Measurements from ENCODE around the gene TSKU.
A peak's percentile ranks its signal among the peaks of the same experiment; 100 is the strongest.
"Not testable (repeated sequence)": the region's sequence is repeated elsewhere in the genome, so short reads cannot be mapped to it uniquely, and the experiment has no call there.

TSKU gene

GRCh38 chr11:76788661-76789442 lies 5.7 kb downstream of the TSKU start:
- DNase-seq (ENCODE audit: low spot score), result no peak

GRCh38 chr11:76789443-76789719 lies 6.2 kb downstream of the TSKU start:
- no peak for DNase-seq (ENCODE audit: low spot score)

DNA sequence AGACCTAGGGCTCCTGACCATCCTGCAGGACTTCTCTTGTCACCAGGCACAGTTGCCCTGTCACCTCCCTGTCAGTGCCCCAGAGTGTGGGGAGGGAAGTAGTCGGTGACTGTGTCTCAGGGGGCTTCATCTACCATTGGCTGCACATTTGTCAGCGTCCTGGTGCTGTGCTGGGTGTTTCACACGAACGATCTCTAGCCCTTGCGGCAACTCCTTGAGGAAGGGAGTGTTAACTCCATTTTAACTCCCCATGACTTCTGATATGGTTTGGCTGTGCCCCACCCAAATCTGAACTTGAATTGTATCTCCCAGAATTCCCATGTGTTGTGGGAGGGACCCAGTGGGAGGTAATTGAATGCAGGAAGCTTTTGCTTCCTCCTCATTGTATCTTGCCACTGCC lies 7.1 kb downstream of the TSKU start:
- no peak for DNase-seq (ENCODE audit: low spot score)

DNA sequence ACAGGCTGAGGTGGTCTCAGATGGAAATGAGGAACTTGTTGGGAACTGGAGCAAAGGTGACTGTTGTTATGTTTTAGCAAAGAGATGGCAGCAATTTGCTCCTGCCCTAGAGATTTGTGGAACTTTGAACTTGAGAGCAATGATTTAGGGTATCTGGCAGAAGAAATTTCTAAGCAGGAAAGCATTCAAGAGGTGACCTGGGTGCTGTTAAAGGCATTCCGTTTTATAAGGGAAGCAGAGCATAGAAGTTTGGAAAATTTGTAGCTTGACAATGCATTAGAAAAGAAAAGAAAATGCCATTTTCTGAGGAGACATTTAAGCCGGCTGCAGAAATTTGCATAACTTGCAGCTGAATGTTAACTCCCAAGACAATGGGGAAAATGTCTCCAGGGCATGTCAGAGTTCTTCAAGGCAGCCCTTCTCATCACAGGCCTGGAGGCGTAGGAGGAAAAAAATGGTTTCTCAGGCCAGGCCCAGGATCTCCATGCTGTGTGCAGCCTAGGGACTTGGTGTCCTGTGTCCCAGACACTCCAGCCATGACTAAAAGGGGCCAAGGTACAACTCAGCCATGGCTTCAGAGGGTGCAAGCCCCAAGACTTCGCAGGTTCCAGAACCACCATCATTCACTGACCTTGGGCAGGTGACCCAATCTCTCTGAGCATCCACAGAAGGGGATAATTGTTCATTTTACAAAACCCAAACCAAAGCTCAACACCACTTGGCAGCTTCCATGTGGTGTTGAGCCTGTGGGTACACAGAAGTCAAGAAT lies 8.0 kb downstream of the TSKU start:
- DNase-seq (ENCODE audit: low spot score), result not testable (repeated sequence)

GRCh38 chr11:76791861-76792260 lies 8.7 kb downstream of the TSKU start:
- no peak for DNase-seq (ENCODE audit: low spot score)

GRCh38 chr11:76792505-76793264 lies 9.5 kb downstream of the TSKU start:
- no peak for DNase-seq (ENCODE audit: low spot score)

DNA sequence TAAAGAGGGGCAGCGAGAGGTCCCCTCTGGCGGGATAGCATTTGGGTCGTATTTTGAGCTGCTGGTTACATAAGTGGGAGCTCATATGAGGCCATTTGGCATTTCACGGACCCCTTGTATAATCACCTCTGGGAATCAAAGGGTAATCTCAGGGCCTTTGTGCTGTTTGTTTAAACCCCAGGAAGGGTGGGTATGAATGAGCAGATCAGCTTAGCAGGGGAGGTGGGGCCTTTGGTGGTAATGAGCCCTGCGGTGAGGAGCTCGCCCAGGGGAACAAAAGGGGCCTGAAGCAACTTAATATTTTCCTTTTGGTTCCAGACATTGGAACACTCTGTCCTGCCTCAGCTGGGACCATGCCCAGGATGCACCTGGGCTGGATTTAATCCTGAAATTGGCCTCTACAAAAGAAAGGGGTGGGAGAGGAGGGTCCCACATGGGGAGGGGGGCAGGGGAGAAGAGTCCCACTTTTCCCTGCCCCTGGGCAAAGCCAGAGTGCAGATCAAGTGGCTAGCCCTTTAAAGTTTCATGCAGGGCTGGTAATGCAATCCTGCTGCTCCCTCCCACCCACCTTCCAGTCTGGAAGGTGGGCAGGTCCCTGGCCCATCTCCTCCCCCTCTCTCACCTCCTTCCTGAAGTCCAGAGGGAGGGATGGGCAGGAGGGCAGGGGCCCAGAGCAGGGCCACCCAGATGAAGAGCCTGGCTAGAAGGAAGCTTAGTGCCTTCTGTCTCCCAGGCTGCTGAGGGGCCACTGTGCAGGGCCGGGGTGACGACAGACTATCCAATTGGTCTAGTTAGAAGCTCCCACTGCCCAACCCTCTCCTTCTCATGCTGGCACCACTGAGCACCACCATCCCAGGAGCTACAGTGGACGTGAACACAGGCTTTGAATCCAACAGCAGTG lies 10.5 kb downstream of the TSKU start:
- DNase-seq (ENCODE audit: low spot score), result no peak

DNA sequence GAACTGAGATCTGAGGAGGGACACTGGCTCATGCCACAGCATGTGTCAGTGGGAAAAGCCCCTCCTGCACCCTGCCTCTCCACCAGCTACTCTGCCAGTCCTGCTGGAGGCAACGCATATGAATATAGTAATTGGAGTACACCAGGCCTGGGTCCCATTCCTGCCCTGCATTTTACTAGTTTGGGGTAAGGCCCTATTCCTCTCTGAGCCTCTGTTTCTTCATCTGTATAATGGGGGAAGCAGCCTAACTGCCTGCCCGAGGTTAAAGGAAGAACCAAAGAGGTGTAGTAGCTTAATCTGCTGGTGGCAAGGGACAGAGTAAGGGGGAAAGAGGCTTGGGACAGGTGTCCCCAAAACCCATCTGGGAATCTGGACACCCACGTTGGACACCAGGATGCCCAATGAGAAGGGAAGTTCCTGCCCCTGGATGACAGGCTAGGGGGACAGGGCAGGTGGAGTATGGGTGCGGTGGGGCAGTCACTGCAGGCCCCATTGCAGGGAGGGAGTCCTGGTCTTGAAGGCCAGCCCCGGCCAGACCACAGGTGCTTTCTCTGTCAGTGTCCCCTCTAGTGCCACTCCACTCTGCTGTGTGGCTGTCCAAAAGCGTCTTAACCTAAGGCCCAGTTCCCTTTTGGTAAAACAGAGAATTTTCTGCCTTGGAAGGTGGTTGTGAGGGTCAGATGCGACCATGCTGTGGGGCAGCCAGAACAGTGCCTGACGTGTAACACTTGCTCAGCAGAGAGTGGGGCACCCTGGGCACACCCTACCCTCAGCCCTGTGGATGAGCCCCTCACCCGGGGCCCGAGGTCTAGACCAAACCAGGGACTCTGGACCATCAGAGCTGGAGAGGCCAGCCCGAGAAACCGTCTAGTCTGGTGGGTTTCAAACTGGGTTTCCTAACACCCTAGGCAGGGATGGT lies 11.5 kb downstream of the TSKU start:
- DNase-seq (ENCODE audit: low spot score), result no peak

DNA sequence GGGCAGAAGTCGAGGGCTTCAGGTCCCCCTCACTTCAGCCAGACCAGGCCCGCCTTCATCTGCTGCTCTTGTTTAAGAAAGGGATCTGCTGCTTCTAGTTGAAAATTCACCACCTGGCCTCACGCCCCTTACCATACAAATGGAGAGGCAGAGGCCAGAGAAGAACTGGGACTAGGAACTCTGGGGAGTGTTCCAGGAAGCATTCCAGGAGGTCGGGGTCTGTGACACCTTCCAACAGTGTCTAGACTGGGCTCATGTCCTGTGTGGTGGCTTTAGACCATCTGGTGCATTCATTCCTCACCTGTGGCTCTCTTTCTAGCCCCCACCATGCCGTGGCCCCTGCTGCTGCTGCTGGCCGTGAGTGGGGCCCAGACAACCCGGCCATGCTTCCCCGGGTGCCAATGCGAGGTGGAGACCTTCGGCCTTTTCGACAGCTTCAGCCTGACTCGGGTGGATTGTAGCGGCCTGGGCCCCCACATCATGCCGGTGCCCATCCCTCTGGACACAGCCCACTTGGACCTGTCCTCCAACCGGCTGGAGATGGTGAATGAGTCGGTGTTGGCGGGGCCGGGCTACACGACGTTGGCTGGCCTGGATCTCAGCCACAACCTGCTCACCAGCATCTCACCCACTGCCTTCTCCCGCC lies 12.3 kb downstream of the TSKU start:
- no peak for DNase-seq (ENCODE audit: low spot score)

GRCh38 chr11:76795936-76796441 lies 12.8 kb downstream of the TSKU start:
- DNase-seq (ENCODE audit: low spot score), result no peak

- no peak for DNase-seq (ENCODE audit: low spot score)
Observed at GRCh38 chr11:76796511-76797198, 13.5 kb downstream of the TSKU start.

DNA sequence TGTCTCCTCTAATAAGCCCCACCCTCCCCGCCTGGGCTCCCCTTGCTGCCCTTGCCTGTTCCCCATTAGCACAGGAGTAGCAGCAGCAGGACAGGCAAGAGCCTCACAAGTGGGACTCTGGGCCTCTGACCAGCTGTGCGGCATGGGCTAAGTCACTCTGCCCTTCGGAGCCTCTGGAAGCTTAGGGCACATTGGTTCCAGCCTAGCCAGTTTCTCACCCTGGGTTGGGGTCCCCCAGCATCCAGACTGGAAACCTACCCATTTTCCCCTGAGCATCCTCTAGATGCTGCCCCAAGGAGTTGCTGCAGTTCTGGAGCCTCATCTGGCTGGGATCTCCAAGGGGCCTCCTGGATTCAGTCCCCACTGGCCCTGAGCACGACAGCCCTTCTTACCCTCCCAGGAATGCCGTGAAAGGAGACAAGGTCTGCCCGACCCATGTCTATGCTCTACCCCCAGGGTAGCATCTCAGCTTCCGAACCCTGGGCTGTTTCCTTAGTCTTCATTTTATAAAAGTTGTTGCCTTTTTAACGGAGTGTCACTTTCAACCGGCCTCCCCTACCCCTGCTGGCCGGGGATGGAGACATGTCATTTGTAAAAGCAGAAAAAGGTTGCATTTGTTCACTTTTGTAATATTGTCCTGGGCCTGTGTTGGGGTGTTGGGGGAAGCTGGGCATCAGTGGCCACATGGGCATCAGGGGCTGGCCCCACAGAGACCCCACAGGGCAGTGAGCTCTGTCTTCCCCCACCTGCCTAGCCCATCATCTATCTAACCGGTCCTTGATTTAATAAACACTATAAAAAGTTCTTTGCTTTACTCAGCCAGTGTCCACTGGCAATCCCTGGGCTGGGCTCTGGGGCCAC lies 14.4 kb downstream of the TSKU start:
- no peak for DNase-seq (ENCODE audit: low spot score)

DNA sequence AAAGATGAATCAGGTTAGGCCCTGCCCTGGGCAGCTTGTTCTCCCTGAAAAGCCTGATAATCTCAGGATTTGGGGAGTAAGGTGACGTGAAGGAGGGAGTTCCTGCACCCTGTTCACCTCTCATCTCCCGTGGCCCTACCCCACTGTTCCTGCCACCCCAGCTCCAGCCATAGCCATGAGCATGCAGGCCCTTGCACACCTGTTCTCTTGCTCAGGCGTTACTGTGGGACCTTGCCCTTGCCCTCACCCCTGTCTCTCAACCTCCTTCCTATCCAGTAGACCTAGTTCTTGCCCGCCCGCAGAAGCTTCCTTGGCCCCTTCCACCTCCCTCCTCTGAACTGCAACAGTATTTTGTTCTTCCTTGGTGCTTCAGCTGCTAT lies 15.0 kb downstream of the TSKU start:
- DNase-seq (ENCODE audit: low spot score), result no peak

DNA sequence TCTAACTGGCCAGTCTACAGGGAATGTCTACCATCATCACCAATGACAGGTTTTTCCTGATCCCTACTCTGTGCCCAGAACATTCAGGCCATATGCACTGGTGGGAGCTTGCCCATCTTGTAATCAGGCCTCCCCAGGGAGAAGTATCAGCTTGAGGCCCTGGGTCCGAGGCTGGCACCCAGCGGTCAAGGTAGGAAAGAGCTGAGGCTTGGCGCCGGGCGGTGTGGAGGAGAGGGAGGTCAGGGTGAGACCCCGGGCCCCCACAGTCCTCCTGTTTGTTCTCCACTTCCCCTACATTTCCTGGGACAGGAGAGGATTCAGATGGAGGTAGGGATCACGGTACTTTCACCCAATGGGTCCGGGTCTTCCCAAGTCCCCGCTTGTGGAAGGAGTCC lies 15.5 kb downstream of the TSKU start:
- no peak for DNase-seq (ENCODE audit: low spot score)

- peak; percentile 68 for DNase-seq (ENCODE audit: low spot score)
Observed at GRCh38 chr11:76799066-76799804, 16.1 kb downstream of the TSKU start.

GRCh38 chr11:76800466-76801200 lies 17.5 kb downstream of the TSKU start:
- no peak for DNase-seq (ENCODE audit: low spot score)

GRCh38 chr11:76801225-76801624 lies 18.1 kb downstream of the TSKU start:
- no peak for DNase-seq (ENCODE audit: low spot score)

Measured in CD4-positive, alpha-beta T cell treated with Interleukin-2 at 100 ng/mL for 4 hours (primary cell).